Progenitor cell of endocrine pancreas (in vitro differentiated cells): ENCODE data around the gene ADGRF1. TPM values are rescaled to one million over a fixed set of nuclear protein-coding genes. Genes with fewer than 3 reads are reported as not detected.

Source experiments
- DNase-seq: peaks from one replicate; pipeline ENCODE4 v3.0.0; 2021; ENCODE audit warnings: low spot score; ENCODE audit not compliant: unreplicated experiment
- H3K27ac Mint-ChIP-seq: 2 replicates; pipeline ENCODE4 v1.8.0; 2021; ENCODE audit warnings: mild to moderate bottlenecking, moderate library complexity, mixed read lengths
- H3K27me3 Mint-ChIP-seq: 2 replicates; pipeline ENCODE4 v1.8.0; 2021; ENCODE audit warnings: mixed read lengths
- H3K36me3 Mint-ChIP-seq: 2 replicates; pipeline ENCODE4 v1.8.0; 2022; ENCODE audit warnings: mixed read lengths; ENCODE audit not compliant: insufficient read depth
- H3K4me1 Mint-ChIP-seq: 2 replicates; pipeline ENCODE4 v1.8.0; 2021; ENCODE audit warnings: low read depth, mixed read lengths
- H3K4me3 Mint-ChIP-seq: 2 replicates; pipeline ENCODE4 v1.8.0; 2021; ENCODE audit warnings: low read depth, mild to moderate bottlenecking, moderate library complexity, mixed read lengths
- H3K9me3 Mint-ChIP-seq: 2 replicates; pipeline ENCODE4 v1.8.0; 2021; ENCODE audit warnings: low read depth, mixed read lengths
- total RNA-seq: library from RNA; stranded (reverse); gene quantifications from 2 replicates; pipeline ENCODE4 v1.2.1, GENCODE V29; 2021
- TF ChIP-seq, protein P1 (sequence below): fragments of 200-600 bp; sonication (generic); IDR thresholded peaks from one replicate; pipeline ENCODE4 v1.5.0; 2021; ENCODE audit warnings: antibody characterized with exemption, mild to moderate bottlenecking; ENCODE audit not compliant: unreplicated experiment

ADGRF1 gene
- total RNA-seq, 1 donor from 2014 or later: 0.12 TPM

DNA sequence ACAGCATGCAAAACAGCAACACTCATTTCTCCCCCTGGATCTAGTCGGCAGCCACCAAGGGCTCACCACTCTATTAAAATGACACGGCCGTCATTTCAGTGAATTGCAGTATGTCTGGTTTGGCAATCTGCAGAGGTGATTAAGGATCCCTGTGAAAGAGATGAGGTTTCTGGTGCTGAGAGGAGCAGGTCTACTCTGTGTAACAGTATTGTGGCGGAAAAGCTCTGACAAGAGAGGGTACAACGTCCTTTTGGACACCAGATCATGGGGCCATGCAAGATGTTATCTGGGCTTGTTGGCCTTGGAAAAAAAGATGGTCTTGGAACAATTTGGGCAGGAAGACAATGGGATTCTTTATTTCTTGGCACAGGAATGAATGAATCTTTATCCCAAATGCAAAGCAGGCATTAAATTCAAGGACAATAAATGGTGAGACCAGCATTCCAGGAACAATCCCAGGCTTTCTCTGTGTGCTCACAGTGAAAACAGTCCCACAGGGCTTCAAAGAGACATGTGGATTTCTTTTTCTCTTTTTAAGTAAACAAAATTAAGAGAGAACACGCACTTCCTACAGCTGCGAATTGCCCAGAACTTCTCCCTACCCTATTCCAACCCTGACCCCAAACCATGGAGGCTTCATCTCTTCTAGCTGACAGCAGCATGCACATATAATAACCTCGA lies 33.7 kb upstream of the ADGRF1 start:
- Mint-ChIP-seq H3K4me1 (peaks cover 11% of the 10 kb centered on the region), H3K27ac (no peak overlapping the region), H3K27me3 (peaks cover 3% of the 10 kb centered on the region), H3K4me3 (no peak overlapping the region), H3K9me3 (no peaks in the 10 kb centered on the region), H3K36me3 (no peaks in the 10 kb centered on the region)
- no peak for DNase-seq
- TF ChIP-seq, protein P1, sequence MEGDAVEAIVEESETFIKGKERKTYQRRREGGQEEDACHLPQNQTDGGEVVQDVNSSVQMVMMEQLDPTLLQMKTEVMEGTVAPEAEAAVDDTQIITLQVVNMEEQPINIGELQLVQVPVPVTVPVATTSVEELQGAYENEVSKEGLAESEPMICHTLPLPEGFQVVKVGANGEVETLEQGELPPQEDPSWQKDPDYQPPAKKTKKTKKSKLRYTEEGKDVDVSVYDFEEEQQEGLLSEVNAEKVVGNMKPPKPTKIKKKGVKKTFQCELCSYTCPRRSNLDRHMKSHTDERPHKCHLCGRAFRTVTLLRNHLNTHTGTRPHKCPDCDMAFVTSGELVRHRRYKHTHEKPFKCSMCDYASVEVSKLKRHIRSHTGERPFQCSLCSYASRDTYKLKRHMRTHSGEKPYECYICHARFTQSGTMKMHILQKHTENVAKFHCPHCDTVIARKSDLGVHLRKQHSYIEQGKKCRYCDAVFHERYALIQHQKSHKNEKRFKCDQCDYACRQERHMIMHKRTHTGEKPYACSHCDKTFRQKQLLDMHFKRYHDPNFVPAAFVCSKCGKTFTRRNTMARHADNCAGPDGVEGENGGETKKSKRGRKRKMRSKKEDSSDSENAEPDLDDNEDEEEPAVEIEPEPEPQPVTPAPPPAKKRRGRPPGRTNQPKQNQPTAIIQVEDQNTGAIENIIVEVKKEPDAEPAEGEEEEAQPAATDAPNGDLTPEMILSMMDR: no peak

DNA sequence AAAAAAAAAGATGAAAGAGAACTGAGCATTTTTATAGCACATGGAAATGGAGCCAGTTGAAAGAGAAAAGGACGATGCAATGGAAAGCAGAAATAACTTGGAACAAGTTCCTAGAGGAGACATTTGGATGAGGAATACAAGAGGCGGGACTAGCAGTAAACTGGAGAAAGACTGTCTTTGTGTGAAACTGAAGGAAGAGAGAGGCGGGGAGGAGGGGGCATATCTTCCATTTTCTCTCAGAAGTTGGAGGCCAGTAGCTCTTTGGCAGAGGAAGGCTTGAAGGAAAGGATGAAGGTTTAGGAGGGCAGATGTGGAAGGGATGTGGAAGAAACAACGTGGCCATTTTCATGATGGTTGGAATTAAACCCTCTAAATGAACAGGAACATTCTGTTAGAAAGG lies 33.0 kb upstream of the ADGRF1 start:
- TF ChIP-seq, protein P1: no peak
- H3K27ac Mint-ChIP-seq: no peak overlapping the region
- H3K9me3 Mint-ChIP-seq: no peaks in the 10 kb centered on the region
- no peak overlapping the region for H3K4me3 Mint-ChIP-seq
- peaks cover 11% of the 10 kb centered on the region for H3K4me1 Mint-ChIP-seq
- DNase-seq: no peak
- H3K36me3 Mint-ChIP-seq: no peaks in the 10 kb centered on the region
- peaks cover 3% of the 10 kb centered on the region for H3K27me3 Mint-ChIP-seq

DNA sequence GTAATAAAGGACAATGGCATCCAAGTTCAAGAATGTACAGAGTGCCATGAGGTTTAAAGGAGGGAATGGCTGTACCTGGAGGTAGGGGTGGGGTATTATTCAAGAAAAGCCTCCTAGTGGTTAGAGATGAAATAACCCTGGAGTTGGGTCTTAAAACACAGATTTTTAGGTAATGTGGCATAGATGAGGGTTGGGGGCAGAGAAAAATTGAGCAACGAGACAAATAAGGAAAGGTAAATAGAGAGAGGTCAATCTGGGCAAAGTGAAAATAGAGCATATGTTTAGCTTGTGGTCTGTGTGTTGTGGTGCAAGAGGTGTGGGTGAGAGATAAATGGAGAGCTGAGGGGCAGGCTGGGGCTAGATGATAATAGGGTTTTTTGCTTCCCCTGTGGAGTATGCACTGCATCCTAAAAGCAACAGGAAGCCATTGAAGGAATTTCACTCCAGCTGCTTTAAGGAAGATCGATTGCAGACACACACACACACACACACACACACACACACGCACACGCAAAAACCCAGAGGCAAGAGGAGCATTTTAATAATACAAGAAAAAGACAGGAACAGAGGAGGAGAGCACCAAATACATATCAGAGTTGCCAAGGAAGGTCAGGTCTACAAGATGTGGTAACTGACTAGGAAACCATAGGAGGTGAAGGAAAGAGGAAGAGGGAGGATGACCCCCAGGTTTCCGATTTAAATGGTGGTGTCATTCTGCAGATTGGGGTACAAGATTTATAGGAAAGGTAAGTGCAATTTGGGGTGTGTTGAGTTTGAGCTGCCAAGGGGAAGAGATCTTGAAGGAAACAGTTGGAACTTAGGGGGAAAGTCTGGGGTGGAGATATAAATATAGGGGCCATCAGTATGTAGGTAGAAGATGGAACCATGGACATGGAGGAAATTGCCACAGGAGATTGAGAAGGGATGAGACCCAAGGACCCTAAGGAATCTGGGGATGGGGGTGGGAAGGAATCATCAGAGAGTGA lies 31.3 kb upstream of the ADGRF1 start:
- DNase-seq: no peak

DNA sequence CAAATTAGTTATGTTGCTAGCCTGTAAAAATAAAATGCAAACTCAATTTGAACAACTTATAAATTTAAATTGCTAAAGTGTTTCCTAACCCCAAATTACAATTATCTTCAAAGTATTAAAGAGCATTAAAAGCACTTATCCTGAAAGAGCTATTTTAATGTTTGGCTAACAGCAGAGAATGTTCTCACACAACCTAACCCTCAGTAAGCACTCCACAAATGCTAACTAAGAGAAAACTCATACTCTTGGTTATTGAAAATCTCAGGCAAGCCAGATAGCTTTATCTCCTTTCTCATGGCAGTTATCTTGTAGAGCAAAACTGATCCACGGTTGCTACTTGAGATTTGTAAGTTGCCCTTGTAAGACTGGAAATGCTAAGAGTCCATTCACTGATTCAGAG lies 30.5 kb upstream of the ADGRF1 start:
- H3K4me3 Mint-ChIP-seq: no peak overlapping the region
- H3K36me3 Mint-ChIP-seq: no peaks in the 10 kb centered on the region
- H3K27me3 Mint-ChIP-seq: peaks cover 3% of the 10 kb centered on the region
- H3K4me1 Mint-ChIP-seq: peaks cover 11% of the 10 kb centered on the region
- TF ChIP-seq, protein P1: no peak
- no peak overlapping the region for H3K27ac Mint-ChIP-seq
- H3K9me3 Mint-ChIP-seq: no peaks in the 10 kb centered on the region
- DNase-seq: no peak

More for the DNA sequence above, 31.3 kb upstream of the ADGRF1 start:
- H3K4me3 Mint-ChIP-seq: no peak overlapping the region
- no peak overlapping the region for H3K27ac Mint-ChIP-seq
- peaks cover 3% of the 10 kb centered on the region for H3K27me3 Mint-ChIP-seq
- H3K9me3 Mint-ChIP-seq: no peaks in the 10 kb centered on the region
- TF ChIP-seq, protein P1: peak; percentile 53
- H3K36me3 Mint-ChIP-seq: no peaks in the 10 kb centered on the region
- peaks cover 11% of the 10 kb centered on the region for H3K4me1 Mint-ChIP-seq

DNA sequence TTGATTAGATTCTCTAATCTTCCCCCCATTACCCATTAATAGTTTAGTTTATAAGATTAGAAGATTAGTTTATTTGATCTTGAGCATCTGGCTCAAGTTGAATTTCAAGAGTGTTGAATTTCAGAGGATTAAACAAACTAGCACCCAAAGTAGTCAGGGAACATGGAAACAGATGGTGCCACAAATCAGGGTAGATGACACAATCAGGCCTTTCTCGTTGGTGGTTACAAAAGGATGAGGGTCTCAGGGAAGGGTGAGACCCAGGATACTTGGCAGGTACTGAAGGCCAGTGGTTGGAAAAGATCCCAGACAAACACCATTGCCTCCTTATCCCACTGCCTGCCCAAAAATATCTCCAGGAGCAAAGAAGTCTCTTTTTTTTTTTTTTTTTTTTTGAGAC lies 29.5 kb upstream of the ADGRF1 start:
- Mint-ChIP-seq H3K4me1 (peaks cover 6% of the 10 kb centered on the region), H3K36me3 (no peaks in the 10 kb centered on the region), H3K27me3 (peaks cover 3% of the 10 kb centered on the region), H3K27ac (no peak overlapping the region), H3K9me3 (peaks cover 1% of the 10 kb centered on the region), H3K4me3 (no peak overlapping the region)
- TF ChIP-seq, protein P1: no peak
- DNase-seq: no peak
